CD4-positive, alpha-beta T cell (primary cell): ENCODE data around the gene CAMTA1. TPM values are rescaled to one million over a fixed set of nuclear protein-coding genes. Genes with fewer than 3 reads are reported as not detected.
"Not testable (repeated sequence)": the region's sequence is repeated elsewhere in the genome, so short reads cannot be mapped to it uniquely, and the experiment has no call there.

Source experiments
- ATAC-seq: fragments of 200-7000 bp; cut with Tn5 transposase; one replicate; pipeline ENCODE4 v1.10.0; 2022; ENCODE audit warnings: mild to moderate bottlenecking; ENCODE audit not compliant: poor library complexity
- CTCF ChIA-PET: fragments of 350-600 bp; sonication (Branson Sonifier 250); formaldehyde crosslinking; loops from one replicate; lab custom pipeline; 2021; ENCODE audit warnings: antibody characterized with exemption, inconsistent platforms; lab: Charles Lee
- POLR2A ChIA-PET: fragments of 350-600 bp; sonication (Branson Sonifier 250); formaldehyde crosslinking; loops from one replicate; lab custom pipeline; 2021; ENCODE audit warnings: antibody characterized with exemption, inconsistent platforms; lab: Charles Lee
- DNase-seq, 14 experiments: peaks; one replicate each; pipeline ENCODE4 v3.0.0-alpha.2; 2013 to 2020; ENCODE audit warnings: mixed read lengths in 2 of 14
- H3K27ac ChIP-seq, 2 donors: one replicate each; pipeline versions ENCODE4 v1.5.1 to v1.7.0; 2013; ENCODE audit warnings: low read length in 2 of 2, low read depth in 1 of 2, mild to moderate bottlenecking in 1 of 2
- H3K27me3 ChIP-seq, 2 experiments: 1 replicate in 1 of 2; 2 replicates in 1 of 2; pipeline versions ENCODE4 v1.6.1 to v1.7.0; 2013; ENCODE audit warnings: low read length in 2 of 2, control low read depth in 1 of 2, mild to moderate bottlenecking in 1 of 2, moderate library complexity in 1 of 2; ENCODE audit not compliant: insufficient read depth in 2 of 2, control insufficient read depth in 1 of 2
- H3K36me3 ChIP-seq: one replicate; pipeline ENCODE4 v1.6.1; 2013; ENCODE audit warnings: low read length, control low read depth; ENCODE audit not compliant: insufficient read depth
- H3K4me1 ChIP-seq: one replicate; pipeline ENCODE4 v1.6.1; 2013; ENCODE audit warnings: low read length, control low read depth; ENCODE audit not compliant: insufficient read depth
- H3K4me3 ChIP-seq: one replicate; pipeline ENCODE4 v1.5.1; 2013; ENCODE audit warnings: mild to moderate bottlenecking, low read length, moderate library complexity
- H3K9me3 ChIP-seq, 2 experiments: 1 replicate in 1 of 2; 2 replicates in 1 of 2; pipeline versions ENCODE4 v1.6.1 to v1.7.0; 2013; ENCODE audit warnings: low read length in 2 of 2, mild to moderate bottlenecking in 2 of 2, control low read depth in 1 of 2, moderate library complexity in 1 of 2; ENCODE audit not compliant: control insufficient read depth in 1 of 2, insufficient read depth in 1 of 2
- H3K27ac Mint-ChIP-seq: one replicate; pipeline ENCODE4 v1.8.0; 2020; ENCODE audit warnings: mixed read lengths
- H3K27me3 Mint-ChIP-seq: one replicate; pipeline ENCODE4 v1.8.0; 2021; ENCODE audit warnings: mixed read lengths
- H3K36me3 Mint-ChIP-seq: one replicate; pipeline ENCODE4 v1.8.0; 2021; ENCODE audit warnings: low read depth, mixed read lengths
- H3K4me1 Mint-ChIP-seq: one replicate; pipeline ENCODE4 v1.8.0; 2021; ENCODE audit warnings: low read depth, mixed read lengths
- H3K4me3 Mint-ChIP-seq: one replicate; pipeline ENCODE4 v1.8.0; 2020; ENCODE audit warnings: mild to moderate bottlenecking, mixed read lengths
- H3K9me3 Mint-ChIP-seq: one replicate; pipeline ENCODE4 v1.8.0; 2020; ENCODE audit warnings: mixed read lengths
- CTCF ChIP-seq: fragments of 200-600 bp; IDR thresholded peaks from one replicate; pipeline ENCODE4 v1.8.0; 2022; ENCODE audit warnings: antibody characterized with exemption, mild to moderate bottlenecking
- intact Hi-C, 2 experiments: fragments of 100-400 bp; cut with DNase I in 1 of 2; cut with micrococcal nuclease in 1 of 2; formaldehyde crosslinking; loops; one replicate each; pipeline versions ENCODE4 v1.15.1 to v1.9.0; 2023 to 2025; cut with DNase I, micrococcal nuclease
- polyA plus RNA-seq, 2 donors: library from polyadenylated mRNA; unstranded; fragments of 120-200 nt; gene quantifications; one replicate each; pipeline ENCODE4 v1.2.1, GENCODE V29; 2013
- total RNA-seq, 174 experiments: library from RNA in 2 of 174; stranded (reverse) in 2 of 174; gene quantifications; one replicate each; pipeline ENCODE4 v1.2.3 and lab custom pipeline; 2021 to 2026

CAMTA1 gene, protein sequence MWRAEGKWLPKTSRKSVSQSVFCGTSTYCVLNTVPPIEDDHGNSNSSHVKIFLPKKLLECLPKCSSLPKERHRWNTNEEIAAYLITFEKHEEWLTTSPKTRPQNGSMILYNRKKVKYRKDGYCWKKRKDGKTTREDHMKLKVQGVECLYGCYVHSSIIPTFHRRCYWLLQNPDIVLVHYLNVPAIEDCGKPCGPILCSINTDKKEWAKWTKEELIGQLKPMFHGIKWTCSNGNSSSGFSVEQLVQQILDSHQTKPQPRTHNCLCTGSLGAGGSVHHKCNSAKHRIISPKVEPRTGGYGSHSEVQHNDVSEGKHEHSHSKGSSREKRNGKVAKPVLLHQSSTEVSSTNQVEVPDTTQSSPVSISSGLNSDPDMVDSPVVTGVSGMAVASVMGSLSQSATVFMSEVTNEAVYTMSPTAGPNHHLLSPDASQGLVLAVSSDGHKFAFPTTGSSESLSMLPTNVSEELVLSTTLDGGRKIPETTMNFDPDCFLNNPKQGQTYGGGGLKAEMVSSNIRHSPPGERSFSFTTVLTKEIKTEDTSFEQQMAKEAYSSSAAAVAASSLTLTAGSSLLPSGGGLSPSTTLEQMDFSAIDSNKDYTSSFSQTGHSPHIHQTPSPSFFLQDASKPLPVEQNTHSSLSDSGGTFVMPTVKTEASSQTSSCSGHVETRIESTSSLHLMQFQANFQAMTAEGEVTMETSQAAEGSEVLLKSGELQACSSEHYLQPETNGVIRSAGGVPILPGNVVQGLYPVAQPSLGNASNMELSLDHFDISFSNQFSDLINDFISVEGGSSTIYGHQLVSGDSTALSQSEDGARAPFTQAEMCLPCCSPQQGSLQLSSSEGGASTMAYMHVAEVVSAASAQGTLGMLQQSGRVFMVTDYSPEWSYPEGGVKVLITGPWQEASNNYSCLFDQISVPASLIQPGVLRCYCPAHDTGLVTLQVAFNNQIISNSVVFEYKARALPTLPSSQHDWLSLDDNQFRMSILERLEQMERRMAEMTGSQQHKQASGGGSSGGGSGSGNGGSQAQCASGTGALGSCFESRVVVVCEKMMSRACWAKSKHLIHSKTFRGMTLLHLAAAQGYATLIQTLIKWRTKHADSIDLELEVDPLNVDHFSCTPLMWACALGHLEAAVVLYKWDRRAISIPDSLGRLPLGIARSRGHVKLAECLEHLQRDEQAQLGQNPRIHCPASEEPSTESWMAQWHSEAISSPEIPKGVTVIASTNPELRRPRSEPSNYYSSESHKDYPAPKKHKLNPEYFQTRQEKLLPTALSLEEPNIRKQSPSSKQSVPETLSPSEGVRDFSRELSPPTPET (N-terminal part only)
- total RNA-seq (10 to 100 TPM; 38.6 to 39.3 TPM), total RNA-seq (lab: John Stamatoyannopoulos, UW) (12.2 to 28.9 (median 17.4) reads per million in 172 experiments)
- 35.3 TPM for polyA plus RNA-seq (2013, experiment 1 of 2)
- 34.4 TPM for polyA plus RNA-seq (2013, experiment 2 of 2)

GRCh38 chr1:6785318-6785727 is at the start of gene CAMTA1:
Gene CAMTA1 (plus strand): TSS chr1:6785454. CDS start chr1:6785531, 77 bp downstream.
- POLR2A ChIA-PET: interaction anchor here (0.6 to 3.2 kb wide), 17 partner anchors 10 to 793 kb away, joined by 3 to 41 read pairs (median 4); partner anchors contain the start of genes DNAJC11, KLHL21, NPHP4 and ZBTB48
- H3K4me3 ChIP-seq: peak within 1 kb of the TSS; percentile 80
- no peaks in the 10 kb centered on the region for H3K27me3 ChIP-seq
- CTCF ChIA-PET: interaction anchor here (1.2 kb wide), 1 partner anchor 84 kb away, joined by 5 read pairs; the partner anchor contains the start of gene DNAJC11
- H3K4me1 ChIP-seq: peaks cover 30% of the 10 kb centered on the region
- peaks cover 11% of the 10 kb centered on the region for H3K36me3 Mint-ChIP-seq
- no peaks in the 10 kb centered on the region for H3K27me3 Mint-ChIP-seq
- H3K9me3 ChIP-seq: no peaks in the 10 kb centered on the region
- ATAC-seq (peak; percentile 84), DNase-seq (peak in 1 of 14 experiments; percentile 98)
- peaks cover 55% of the 10 kb centered on the region for H3K4me1 Mint-ChIP-seq
- H3K4me3 Mint-ChIP-seq: peak within 1 kb of the TSS; percentile 99
- H3K9me3 Mint-ChIP-seq: no peaks in the 10 kb centered on the region
- H3K27ac ChIP-seq: peak within 1 kb of the TSS; percentile 88 to 92
- H3K36me3 ChIP-seq: no peaks in the 10 kb centered on the region
- no peak for TF ChIP-seq CTCF
- H3K27ac Mint-ChIP-seq: peak within 1 kb of the TSS; percentile 90
- intact Hi-C loops: loop anchor here in 1 of 2 experiments (5.0 to 10.0 kb wide), 4 partner anchors 231 to 791 kb away; partner anchors contain the start of genes ACOT7, NOL9, NPHP4 and RPL22

GRCh38 chr1:6738987-6739676 is 46.1 kb upstream of the CAMTA1 start:
- no peaks in the 10 kb centered on the region for H3K9me3 ChIP-seq
- no peak overlapping the region for H3K27ac Mint-ChIP-seq
- peaks cover 15% of the 10 kb centered on the region for H3K4me1 Mint-ChIP-seq
- no peaks in the 10 kb centered on the region for H3K27me3 ChIP-seq
- H3K9me3 Mint-ChIP-seq: no peaks in the 10 kb centered on the region
- peaks cover 14% of the 10 kb centered on the region for H3K27me3 Mint-ChIP-seq
- H3K4me3 ChIP-seq: no peak overlapping the region
- H3K36me3 Mint-ChIP-seq: no peaks in the 10 kb centered on the region
- intact Hi-C loops: no loop called here
- no peak overlapping the region for H3K4me3 Mint-ChIP-seq
- no peaks in the 10 kb centered on the region for H3K36me3 ChIP-seq
- no peak for DNase-seq
- no peak for TF ChIP-seq CTCF
- H3K4me1 ChIP-seq: peaks cover 9% of the 10 kb centered on the region
- POLR2A ChIA-PET: no interaction called here
- H3K27ac ChIP-seq: no peak overlapping the region
- no peak for ATAC-seq
- CTCF ChIA-PET: no interaction called here

- H3K27ac Mint-ChIP-seq: not testable (repeated sequence)
These were observed 42.5 kb upstream of the CAMTA1 start for GRCh38 chr1:6742676-6743188.

More at GRCh38 chr1:6742676-6743188, 42.5 kb upstream of the CAMTA1 start:
- H3K9me3 ChIP-seq, H3K27me3 Mint-ChIP-seq, H3K36me3 ChIP-seq, H3K4me3 Mint-ChIP-seq, H3K27me3 ChIP-seq, ATAC-seq, H3K36me3 Mint-ChIP-seq, H3K4me1 Mint-ChIP-seq, H3K4me1 ChIP-seq, intact Hi-C loops, H3K9me3 Mint-ChIP-seq, H3K4me3 ChIP-seq, H3K27ac ChIP-seq, CTCF ChIA-PET: not testable (repeated sequence)
- POLR2A ChIA-PET: interaction anchor here (1.0 to 3.2 kb wide), 2 partner anchors 41 to 46 kb away, joined by 5 to 41 read pairs; partner anchors contain the start of gene CAMTA1
- DNase-seq: peak in 1 of 14 experiments; percentile 21
